ES-I3 (cell line): Measurements from ENCODE around the gene PHACTR1.

Source experiments
- H3K36me3 ChIP-seq: 2 replicates; pipeline ENCODE4 v1.6.1; 2013; ENCODE audit warnings: mild to moderate bottlenecking, low read length, control low read depth, moderate library complexity; ENCODE audit not compliant: insufficient read depth
- H3K4me1 ChIP-seq: 2 replicates; pipeline ENCODE4 v1.6.1; 2013; ENCODE audit warnings: mild to moderate bottlenecking, control low read depth, low read length; ENCODE audit not compliant: insufficient read depth
- H3K9ac ChIP-seq: 2 replicates; pipeline ENCODE4 v1.6.1; 2013; ENCODE audit warnings: low read depth, mild to moderate bottlenecking, low read length, moderate library complexity
- H3K9me3 ChIP-seq: 2 replicates; pipeline ENCODE4 v1.6.1; 2013; ENCODE audit warnings: mild to moderate bottlenecking, low read length, moderate library complexity; ENCODE audit not compliant: control insufficient read depth, insufficient read depth

Gene PHACTR1

DNA sequence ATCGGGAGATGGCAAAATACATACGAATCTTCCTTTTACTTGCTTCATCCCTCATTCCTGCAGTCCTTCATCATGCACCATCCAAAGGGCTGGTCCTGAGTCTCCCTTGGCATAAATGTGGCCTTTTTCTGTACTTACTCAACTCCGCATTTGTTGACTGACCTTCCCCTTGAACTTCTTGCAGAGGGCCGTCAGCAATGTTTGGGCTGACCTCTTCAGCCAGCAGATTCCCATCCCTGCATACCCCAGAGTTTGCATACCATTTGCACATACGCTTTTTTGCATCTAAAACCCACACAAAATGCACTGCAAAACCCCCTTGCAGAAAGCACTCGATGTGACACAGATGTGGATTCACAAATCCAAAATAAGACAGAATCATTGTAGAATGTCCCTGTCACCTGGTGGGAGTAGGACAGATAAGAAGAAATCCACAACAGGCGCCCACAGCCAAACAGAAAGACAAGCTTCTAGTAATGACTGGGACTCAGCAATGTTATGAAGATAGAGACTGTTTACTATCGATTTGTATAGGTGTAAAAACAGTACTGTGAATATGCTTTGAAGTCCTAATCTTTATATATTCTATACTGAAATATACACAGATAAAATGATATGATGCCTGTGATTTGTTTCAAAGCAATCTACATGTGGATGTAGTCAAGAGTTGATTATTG lies 566.0 kb downstream of the PHACTR1 start:
- H3K4me1 ChIP-seq, result no peaks in the 10 kb centered on the region
- H3K36me3 ChIP-seq, result no peaks in the 10 kb centered on the region
- H3K9me3 ChIP-seq, result peaks cover 6% of the 10 kb centered on the region
- H3K9ac ChIP-seq, result no peak overlapping the region

DNA sequence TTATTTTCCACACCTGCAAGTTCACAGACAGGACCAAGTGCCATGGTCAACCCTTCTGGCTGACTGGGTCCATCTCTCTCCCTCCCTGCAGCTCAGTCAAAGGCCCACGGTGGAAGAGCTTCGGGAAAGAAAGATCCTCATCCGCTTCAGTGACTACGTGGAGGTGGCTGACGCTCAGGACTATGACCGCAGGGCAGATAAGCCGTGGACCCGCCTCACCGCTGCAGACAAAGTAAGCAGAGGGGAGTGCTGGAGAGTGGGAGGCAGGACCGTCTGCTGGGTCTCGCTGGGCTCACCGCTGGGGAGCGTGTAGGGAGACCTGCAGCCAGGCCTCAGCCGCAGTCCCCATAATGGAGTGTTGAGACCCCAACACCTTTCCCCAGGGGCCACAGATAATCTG lies 566.8 kb downstream of the PHACTR1 start:
- H3K9ac ChIP-seq, result no peak overlapping the region
- no peaks in the 10 kb centered on the region for H3K36me3 ChIP-seq
- H3K4me1 ChIP-seq, result no peaks in the 10 kb centered on the region
- peaks cover 6% of the 10 kb centered on the region for H3K9me3 ChIP-seq

DNA sequence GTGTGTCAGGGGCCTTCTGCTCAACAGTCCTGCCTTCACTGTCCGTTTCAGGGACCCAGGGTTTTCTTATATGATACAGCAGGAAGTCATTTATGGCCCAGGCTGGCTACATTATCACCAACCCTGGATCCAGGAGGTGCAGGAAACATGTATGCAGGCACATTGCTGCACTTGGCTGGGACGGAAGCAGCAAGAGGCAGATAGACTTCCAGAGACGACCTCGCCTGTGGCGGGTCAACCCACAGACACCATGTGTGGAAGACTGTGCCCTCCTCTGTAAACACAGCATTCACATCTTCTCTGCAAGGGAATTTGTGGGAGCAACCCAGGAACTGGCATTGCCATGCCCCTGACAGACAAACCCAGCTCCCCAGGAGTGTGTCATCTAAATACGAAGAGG lies 568.1 kb downstream of the PHACTR1 start:
- H3K9ac ChIP-seq, result no peak overlapping the region
- H3K36me3 ChIP-seq, result no peaks in the 10 kb centered on the region
- peaks cover 6% of the 10 kb centered on the region for H3K9me3 ChIP-seq
- H3K4me1 ChIP-seq, result no peaks in the 10 kb centered on the region

DNA sequence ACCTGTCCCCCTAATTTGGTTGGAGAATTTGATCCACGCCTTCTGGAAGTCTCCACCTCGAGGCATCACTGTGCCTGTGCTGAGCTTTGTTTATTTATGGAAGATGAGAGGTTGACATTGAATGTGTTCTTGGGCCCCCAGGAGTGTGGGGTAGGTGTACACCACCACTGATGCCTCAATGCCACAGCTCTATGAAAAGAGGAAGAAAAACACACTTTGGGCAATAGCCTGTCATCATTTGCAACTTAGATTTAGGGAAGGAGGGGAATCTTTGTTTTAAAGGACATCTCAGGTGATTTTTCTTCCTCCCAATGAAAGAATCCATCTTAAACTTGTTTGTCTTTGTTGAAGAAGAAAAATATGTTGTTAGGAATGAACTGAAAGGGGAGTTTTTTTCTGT lies 569.1 kb downstream of the PHACTR1 start:
- Histone ChIP-seq H3K4me1 (no peaks in the 10 kb centered on the region), H3K9ac (no peak overlapping the region), H3K9me3 (peaks cover 6% of the 10 kb centered on the region), H3K36me3 (no peaks in the 10 kb centered on the region)

DNA sequence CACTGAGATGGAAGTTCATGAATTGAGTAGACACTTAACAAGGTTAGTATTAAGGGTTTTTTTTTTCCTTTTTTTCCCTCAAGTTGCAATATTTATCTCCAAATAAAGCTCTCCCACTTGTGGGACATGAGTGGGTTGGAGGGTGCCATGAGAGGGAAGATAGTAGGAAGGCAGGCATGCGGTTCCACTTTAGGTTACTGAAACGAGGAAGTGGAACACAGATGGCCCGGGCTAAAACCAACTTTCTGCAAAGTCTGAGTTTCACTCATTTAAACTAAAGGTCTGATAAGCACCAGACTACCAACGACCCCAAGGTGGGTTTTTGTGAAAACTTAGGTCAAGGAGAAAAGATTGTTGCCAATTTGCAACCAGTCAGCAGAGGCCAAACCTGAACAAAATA lies 569.6 kb downstream of the PHACTR1 start:
- H3K36me3 ChIP-seq, result no peaks in the 10 kb centered on the region
- no peaks in the 10 kb centered on the region for H3K4me1 ChIP-seq
- H3K9me3 ChIP-seq, result peaks cover 6% of the 10 kb centered on the region
- no peak overlapping the region for H3K9ac ChIP-seq

DNA sequence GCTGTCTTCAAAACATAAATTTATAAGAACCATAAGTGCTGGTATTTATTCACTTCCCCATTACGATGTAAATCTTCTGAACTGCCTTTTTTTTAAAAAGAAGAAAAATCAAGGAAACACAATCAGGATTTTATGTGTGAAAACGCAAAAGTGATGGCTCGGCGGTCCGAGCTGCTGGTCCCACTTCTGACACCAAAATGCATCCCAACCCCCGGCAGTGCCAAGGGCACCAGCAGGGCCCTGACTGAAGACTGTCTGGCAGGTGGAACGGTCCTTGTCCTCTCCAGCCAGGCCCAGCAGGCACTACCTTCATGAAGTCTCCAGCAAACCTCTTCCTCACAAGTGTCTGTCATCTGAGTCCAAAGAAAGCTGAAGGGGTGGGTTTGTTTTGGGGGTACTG lies 570.5 kb downstream of the PHACTR1 start:
- H3K9me3 ChIP-seq, result peaks cover 6% of the 10 kb centered on the region
- H3K36me3 ChIP-seq, result no peaks in the 10 kb centered on the region
- H3K4me1 ChIP-seq, result no peaks in the 10 kb centered on the region
- no peak overlapping the region for H3K9ac ChIP-seq

DNA sequence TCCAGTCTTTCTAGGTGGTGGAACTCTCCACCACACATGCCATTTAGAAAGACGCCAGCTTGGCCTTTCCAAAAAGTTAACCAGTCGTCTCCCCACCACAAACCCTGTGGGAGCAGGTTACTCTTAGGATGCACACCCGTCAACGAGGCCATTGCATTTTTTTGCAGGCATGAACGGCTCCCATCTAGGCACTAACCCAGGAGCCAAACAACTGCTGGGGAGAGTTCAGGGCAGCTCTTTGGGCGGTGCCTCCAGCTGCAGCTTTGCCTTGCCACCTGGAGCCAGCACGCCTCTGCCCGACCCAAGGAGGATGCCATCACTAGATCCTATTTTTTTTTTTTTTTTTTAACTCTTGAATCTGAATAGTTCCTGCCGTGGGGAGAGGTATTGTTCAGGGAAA lies 571.9 kb downstream of the PHACTR1 start:
- no peaks in the 10 kb centered on the region for H3K4me1 ChIP-seq
- no peak overlapping the region for H3K9ac ChIP-seq
- peaks cover 6% of the 10 kb centered on the region for H3K9me3 ChIP-seq
- no peaks in the 10 kb centered on the region for H3K36me3 ChIP-seq

DNA sequence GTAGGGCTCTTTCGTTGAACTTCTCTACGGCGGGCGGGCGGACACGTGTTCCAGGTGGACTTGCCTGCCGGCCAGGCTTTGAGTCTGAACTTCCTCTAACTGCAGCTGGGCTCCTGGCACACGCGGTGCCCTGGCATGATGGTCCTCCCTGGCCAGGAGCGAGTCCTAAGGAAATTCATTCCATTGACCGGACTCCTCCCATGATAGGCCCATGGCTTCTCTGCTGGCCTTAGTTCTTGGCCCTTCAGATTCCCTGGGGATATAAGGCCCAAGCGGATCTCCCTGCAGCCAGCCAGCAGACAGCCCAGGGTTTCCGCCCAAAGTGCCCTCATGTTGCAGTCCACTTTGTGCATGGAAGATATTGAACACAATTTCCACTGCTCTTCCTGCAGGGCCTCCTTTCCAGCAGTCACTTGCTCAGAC lies 572.4 kb downstream of the PHACTR1 start:
- H3K4me1 ChIP-seq, result no peaks in the 10 kb centered on the region
- peaks cover 3% of the 10 kb centered on the region for H3K36me3 ChIP-seq
- H3K9ac ChIP-seq, result no peak overlapping the region
- peaks cover 6% of the 10 kb centered on the region for H3K9me3 ChIP-seq

DNA sequence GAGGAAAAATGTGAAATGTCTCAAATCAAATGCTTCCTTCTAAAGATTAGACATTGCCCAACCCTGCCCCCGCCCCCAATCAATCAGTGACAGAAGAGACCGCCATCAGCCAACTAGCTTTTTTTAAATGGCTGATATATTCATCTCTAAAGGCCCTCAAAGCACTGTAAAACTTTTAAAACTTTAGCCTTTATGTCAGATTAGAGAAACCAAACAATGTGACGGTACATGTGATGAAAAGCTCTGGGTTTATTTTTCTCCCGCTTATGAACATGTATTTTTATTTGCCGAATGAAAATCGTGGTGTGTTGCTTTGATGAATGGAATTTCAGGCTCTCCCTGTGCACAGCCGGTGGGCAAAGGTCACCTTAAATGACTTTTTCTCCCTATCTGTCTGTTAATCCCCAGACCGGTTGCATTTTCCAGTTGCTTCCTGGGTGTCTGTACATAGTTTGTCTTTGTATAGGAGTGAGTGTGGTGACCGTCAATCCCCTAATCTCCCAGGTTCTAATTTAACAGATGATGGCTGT lies 573.3 kb downstream of the PHACTR1 start:
- no peaks in the 10 kb centered on the region for H3K4me1 ChIP-seq
- no peak overlapping the region for H3K9ac ChIP-seq
- peaks cover 6% of the 10 kb centered on the region for H3K9me3 ChIP-seq
- H3K36me3 ChIP-seq, result peaks cover 10% of the 10 kb centered on the region

DNA sequence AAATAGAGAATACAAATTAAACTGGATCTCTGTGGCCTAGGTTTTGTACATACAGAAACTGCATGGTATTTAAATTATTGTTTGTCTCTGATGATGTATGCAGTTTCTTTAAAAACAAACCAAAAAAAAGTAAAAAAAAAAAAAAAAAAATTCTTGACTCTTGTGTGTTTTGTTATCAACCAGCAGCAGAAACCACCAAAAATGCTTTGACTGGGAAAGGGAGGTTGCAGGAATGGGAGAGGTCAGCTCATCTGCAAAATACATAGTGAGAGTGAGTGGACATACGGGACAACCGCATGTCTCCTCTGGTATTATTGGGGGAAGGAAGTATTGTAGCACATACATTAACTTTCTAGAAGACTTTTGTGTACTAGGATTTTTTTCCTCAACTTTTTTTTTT lies 573.8 kb downstream of the PHACTR1 start:
- H3K9ac ChIP-seq, result no peak overlapping the region
- peaks cover 10% of the 10 kb centered on the region for H3K36me3 ChIP-seq

DNA sequence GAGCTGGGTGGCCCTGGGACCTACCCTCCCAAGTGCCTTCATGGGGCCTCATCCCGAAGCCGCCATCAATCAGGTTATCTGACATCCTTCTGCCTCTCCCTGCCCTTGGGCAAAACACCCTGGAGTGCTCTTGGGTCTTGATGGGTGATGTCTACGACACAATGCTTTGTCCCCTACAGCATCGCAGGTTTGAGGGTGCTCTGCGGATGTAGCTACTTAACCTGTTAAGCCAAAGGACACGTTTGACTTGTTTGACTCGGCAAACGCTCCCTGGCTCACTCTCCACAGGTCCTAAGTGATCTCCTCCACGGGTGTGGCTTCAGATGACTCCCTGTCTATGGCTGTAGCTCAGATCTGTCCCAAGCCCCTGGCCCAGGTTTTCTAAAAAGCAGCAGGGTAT lies 576.2 kb downstream of the PHACTR1 start:
- Histone ChIP-seq H3K9me3 (no peaks in the 10 kb centered on the region; the same call in 1 of the 2 replicates), H3K9ac (no peak overlapping the region), H3K4me1 (no peaks in the 10 kb centered on the region), H3K36me3 (peaks cover 10% of the 10 kb centered on the region)

More for the DNA sequence above, 573.8 kb downstream of the PHACTR1 start:
- Histone ChIP-seq H3K9me3 (peaks cover 6% of the 10 kb centered on the region), H3K4me1 (no peaks in the 10 kb centered on the region)

DNA sequence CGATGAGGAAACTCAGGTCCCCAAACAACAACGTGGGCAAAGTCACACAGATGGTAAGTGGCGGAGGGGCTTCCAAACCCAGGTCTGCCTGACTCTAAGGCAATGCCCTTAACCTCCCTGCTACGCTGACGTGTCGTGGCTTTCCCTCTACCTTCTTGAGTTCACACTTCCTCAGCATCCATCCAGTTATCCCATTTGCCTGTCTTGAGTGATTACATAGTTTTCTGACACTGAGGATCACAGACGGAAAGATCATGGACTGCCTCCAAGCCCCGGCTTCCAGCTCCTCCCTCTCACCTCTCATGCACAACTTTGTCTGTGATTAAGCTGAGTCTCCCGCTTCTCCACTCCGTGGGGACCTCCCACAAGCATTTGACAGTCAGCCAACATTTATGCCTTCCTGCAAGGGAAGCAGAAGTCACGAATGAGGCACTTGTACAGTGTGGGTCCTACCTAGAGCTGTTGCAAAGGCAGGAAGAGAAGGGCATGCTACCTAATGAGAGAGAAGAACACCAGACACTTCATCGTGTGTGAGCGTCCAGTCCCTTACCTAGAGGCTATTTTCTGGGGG lies 578.0 kb downstream of the PHACTR1 start:
- no peak overlapping the region for H3K9ac ChIP-seq
- no peaks in the 10 kb centered on the region for H3K9me3 ChIP-seq
- H3K36me3 ChIP-seq, result peaks cover 13% of the 10 kb centered on the region
- no peaks in the 10 kb centered on the region for H3K4me1 ChIP-seq

DNA sequence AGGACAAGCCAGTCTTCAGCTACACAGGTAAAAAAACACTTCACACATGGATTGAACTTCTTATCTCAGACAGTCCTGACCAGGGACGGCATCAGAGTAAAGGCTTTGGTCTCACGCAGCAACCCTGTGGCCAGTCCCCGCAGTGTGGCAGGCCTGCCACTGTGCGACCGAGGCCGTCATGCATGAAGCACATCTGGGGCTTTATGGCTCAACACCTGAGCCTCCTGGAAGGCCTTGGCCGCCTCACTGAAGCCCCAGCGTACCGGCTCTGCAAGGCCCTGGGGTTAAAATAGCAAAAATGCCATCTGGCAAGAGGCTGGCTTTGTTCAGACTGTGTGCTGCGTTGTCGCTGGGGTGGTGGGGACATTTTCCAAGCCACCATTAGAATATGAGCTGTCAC lies 579.0 kb downstream of the PHACTR1 start:
- Histone ChIP-seq H3K4me1 (no peaks in the 10 kb centered on the region), H3K9ac (no peak overlapping the region), H3K36me3 (peaks cover 16% of the 10 kb centered on the region), H3K9me3 (no peaks in the 10 kb centered on the region)

DNA sequence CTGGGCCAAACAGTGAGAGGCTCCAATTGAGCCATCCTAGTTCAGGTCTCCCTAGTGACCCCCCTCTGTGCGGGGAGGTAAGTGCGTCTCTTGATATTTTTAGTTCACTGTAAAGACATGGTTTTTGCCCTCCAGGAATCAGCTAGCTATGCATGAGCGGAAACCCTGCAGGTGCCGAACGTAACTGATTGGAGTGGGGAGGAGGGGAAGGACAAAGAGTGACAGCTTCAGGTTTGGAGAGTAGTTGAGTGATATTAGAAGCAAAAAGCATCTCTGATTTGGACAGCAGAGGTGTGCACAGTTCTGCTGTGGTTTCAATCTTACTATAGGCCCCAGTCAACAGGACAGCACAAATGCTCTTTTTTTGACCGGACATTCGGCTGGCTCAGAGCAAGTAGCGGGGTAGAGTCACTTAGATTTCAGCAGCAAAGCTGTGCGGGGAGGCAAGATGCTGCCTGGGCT lies 580.0 kb downstream of the PHACTR1 start:
- Histone ChIP-seq H3K9ac (no peak overlapping the region), H3K4me1 (no peaks in the 10 kb centered on the region), H3K9me3 (no peaks in the 10 kb centered on the region), H3K36me3 (peaks cover 20% of the 10 kb centered on the region)

DNA sequence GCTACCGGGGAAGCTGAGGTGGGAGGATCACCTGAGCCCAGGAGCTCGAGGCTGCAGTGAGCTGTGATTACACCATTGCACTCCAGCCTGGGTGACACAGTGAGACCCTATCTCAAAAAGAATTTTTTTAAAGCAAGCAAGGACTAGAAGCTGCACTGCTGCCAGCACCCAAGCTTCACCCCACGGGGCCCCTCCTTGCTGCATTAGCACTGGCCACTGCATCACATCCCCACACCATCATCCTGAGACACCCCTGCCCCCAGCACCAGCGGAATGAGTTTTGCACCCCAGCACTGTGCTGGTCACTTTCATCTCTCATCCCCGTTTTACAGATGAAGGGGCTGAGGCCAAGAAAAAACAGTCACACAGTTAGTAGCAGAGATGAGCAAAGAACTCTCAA lies 580.8 kb downstream of the PHACTR1 start:
- H3K36me3 ChIP-seq, result peaks cover 20% of the 10 kb centered on the region
- no peak overlapping the region for H3K9ac ChIP-seq
- H3K4me1 ChIP-seq, result no peaks in the 10 kb centered on the region
- no peaks in the 10 kb centered on the region for H3K9me3 ChIP-seq
